NT2/D1 (cell line): ENCODE measurements around the gene SYNE2.

Source experiments
- SUZ12 ChIP-seq: IDR thresholded peaks from 2 replicates; pipeline ENCODE4 v1.6.1; 2011; ENCODE audit not compliant: insufficient read length, insufficient read depth; ENCODE audit errors: extremely low read depth
- ZNF274 ChIP-seq: IDR thresholded peaks from 2 replicates; pipeline ENCODE4 v1.6.1; 2011; ENCODE audit warnings: mild to moderate bottlenecking, low read depth, low read length

- TF ChIP-seq SUZ12 (no peak), ZNF274 (no peak)
These were observed 333.7 kb downstream of the SYNE2 start for GRCh38 chr14:64186231-64187129.
